HL-60/S4 (cell line): ENCODE data around the gene COMT.
"Not testable (repeated sequence)": the region's sequence is repeated elsewhere in the genome, so short reads cannot be mapped to it uniquely, and the experiment has no call there.

Source experiments
- in situ Hi-C: fragments of 300-500 bp; cut with MboI; formaldehyde crosslinking; loops from 2 replicates; pipeline ENCODE4 v1.14.3; 2022; ENCODE audit warnings: low sequenced_read_pairs

COMT gene

DNA sequence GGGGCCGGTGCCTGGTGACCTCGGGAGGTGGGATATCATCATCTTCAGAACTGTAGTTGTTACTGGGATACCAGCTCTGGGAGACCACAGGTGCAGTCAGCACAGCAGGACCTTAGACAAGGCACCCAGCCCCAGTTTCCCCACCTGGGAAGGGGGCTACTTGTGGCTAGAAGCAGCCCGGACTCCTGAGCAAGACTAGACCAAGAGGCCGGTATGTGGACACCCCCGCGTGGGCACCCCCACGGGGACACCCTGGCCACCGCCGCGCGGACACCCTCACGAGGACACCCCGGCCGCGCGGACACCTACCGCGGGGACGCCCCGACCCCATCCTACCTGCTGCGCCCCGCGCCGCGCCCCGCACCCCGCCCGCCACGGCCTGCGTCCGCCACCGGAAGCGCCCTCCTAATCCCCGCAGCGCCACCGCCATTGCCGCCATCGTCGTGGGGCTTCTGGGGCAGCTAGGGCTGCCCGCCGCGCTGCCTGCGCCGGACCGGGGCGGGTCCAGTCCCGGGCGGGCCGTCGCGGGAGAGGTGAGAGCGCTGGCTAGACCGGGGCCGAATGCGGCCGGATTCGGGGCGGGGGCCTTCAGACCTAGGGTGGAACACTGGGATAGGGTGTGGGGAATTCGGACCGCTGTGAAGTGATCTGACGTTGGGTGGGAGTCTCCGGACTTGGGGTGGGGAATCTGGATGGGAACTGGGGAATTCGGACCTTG is at the start of gene COMT, which contains the start of gene TXNRD2:
COMT (plus strand) TSS at position 408 of the 718 bp plus-strand sequence. CDS start 20,755 bp downstream, outside the sequence.
TXNRD2 (minus strand) TSS at position 454 of the 718 bp plus-strand sequence; CDS start at position 439, 15 bp downstream.
- in situ Hi-C loops: no loop called here

DNA sequence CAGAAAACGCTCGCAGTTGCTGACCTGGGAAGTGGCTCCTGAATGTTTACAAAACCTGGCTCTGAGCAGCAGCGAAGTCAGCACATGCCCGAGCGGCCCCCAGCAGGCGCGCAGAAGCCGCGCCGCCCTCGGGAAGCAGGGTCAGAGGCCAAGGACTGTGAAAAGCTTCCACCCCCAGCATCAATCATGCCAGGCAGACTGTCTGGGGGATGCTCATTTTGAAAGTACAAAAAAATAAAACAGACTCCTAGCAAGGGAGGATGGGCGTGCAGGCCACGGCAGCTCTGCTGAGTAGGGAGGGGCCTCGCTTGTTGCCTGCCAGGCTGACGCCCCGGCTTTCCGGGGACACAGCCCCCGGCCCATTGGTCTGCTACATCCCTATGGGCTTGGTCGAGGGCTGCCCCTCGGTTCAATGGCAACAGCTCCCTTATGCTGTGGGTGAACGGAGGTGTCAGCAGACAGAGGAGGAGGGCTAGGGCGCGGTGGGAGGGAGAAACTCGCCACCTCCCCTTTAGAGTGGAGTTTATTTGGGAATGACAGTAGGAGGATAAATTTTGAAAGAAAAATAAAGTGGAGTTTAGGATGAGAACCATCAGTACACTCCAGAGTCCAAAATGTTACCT is 49.2 kb upstream of the COMT start:
- in situ Hi-C loops: no loop called here

GRCh38 chr22:19892925-19893324 is 48.6 kb upstream of the COMT start:
- in situ Hi-C loops: no loop called here

DNA sequence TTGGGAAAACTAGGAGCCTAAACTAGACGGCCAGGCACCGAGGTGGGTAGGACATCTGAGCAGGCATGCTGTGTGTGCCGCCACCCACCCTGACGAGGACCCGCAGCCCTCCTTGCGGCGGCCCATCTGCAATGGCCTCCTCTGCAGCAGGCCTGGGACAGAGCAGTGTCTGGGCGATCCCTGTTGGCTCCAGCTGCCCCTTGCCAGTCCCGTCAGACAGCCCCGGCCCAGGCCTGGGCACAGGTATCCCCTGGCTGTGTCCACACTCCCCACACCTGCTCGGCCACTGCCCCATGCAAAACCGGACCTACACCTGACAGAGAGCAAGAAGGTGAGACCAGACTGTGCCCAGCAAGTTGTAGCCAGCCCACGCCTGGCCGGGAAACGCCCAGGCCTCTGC is 48.2 kb upstream of the COMT start:
- in situ Hi-C loops: no loop called here

DNA sequence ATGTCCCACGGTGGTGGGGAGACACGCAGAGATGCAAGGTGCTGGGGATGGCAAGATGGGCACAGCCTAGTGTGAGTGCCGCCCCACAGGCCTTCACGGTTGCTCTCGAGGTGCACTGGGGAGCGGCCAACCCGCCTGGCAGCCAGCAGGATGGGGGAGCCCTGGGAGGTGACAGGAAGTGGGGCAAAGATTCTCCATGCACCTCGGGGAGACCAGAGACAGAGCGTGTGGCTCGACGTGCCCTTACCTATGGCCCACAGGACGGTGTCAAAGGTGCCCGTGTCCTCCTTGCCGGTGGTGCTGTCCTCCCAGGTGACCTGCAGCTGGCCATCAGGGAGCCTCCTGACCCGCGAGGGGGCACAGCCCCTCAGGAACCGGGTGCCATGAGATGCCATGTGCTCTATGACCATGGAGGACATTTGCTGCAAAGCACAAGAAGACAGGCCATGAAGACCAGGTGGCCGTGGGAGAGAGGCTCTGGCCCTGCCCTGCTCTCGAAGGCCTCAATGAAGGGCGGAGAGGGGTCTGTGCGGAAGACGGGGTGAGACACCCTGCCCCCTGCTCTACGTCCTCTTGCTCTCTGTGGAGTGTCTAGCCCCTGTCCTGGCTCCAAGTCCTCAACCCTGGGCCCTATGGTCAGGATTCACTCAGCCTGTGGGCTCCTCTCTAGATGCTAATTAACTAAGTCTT is 46.3 kb upstream of the COMT start:
- in situ Hi-C loops: no loop called here

GRCh38 chr22:19896665-19897355 is 44.8 kb upstream of the COMT start:
- in situ Hi-C loops: no loop called here

DNA sequence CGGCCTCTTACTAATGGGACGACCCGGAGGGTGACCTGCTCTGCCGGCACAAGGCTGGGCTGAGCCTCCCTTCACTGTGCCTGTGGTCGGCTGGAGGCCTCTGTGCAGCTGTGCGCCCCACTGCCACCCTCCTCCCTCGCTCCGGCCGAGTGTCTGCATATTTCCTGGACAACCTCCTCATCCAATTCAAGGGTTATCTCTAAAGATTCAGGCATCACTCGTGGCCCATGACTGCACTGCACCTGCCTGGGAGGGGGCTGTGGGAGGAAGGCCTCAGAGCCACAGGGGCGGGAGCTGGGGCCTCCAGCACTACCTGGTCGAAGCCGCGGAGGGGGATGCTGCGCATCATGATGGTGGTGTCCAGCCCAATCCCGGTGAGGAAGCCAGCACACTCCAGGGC is 43.8 kb upstream of the COMT start:
- in situ Hi-C loops: no loop called here

GRCh38 chr22:19898145-19898544 is 43.4 kb upstream of the COMT start:
- in situ Hi-C loops: no loop called here

DNA sequence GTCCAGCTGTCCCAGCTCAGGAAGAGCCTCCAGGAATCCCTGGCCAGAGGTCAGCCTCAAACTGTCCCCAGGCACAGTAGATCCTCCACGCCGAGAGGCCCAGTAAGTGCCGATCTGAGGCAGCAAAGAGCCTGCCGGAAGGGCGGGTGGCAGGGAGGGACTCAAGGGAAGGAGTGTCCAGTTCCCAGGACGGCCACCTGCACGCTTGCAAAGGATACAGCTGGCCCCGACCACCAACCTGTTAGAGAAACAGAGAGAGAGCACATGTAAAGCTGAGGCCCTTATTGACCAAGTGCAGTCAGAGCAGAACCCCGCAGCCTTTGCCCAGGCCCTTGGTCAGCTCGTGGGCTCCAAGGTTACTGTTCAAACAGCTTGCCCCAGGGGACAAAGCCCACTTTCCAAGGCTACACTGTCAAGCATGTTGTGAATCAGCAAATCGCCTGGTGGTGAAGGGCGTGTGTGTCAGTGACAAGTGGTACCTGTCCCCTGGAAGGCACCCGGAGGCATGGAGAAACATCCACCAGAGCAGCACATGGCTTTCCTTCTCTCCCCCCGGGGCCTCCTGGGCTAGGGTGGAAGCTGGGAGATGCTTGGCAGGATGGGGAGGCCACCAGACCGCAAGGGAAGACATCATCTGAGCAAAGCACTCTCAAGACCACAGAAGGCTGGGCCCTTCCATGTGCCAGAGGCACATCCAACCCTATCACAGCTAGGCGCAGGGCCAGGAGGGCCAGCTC is 42.6 kb upstream of the COMT start:
- in situ Hi-C loops: no loop called here

GRCh38 chr22:19900707-19901436 is 40.7 kb upstream of the COMT start:
- in situ Hi-C loops: no loop called here

GRCh38 chr22:19901577-19902244 is 39.9 kb upstream of the COMT start:
- in situ Hi-C loops: no loop called here

GRCh38 chr22:19902245-19902715 is 39.3 kb upstream of the COMT start:
- in situ Hi-C loops: no loop called here

GRCh38 chr22:19903031-19903430 is 38.5 kb upstream of the COMT start:
- in situ Hi-C loops: no loop called here

- in situ Hi-C loops: no loop called here
Observed at GRCh38 chr22:19903513-19903912, 38.1 kb upstream of the COMT start.

DNA sequence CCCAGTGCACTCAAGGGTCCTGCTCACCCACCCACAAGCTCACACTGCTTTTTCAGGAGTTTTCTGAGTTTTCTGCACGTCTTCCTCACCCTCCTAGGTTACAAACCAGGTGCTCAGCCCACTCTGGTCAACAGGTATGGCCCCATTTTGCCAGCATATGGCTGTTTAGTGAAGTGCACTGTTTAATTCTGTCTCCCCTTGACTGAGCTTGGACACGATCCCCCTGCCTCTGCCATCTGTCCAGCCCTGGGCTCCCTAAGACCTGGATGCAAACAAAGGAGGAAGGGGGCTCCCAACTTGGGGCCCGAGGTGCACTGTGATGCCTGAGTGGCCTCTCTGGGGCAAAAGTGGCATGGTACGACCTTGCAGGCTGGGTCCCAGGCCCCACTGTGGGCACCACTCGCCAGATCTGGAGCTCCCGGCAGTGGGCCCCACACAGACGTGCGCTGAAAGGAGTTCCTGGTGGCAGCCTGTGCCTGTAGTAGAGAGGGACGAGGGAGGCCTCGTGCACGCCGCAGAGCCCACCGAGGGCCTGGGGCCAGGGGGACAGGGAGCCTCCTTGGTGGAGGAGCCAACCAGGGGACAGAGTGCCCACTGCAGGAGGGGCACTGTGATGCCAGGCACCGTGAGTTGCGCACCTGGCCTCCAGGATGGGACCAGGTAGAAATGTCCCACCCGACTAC is 37.3 kb upstream of the COMT start:
- in situ Hi-C loops: no loop called here

- in situ Hi-C loops: no loop called here
Observed at GRCh38 chr22:19904935-19905334, 36.6 kb upstream of the COMT start.

DNA sequence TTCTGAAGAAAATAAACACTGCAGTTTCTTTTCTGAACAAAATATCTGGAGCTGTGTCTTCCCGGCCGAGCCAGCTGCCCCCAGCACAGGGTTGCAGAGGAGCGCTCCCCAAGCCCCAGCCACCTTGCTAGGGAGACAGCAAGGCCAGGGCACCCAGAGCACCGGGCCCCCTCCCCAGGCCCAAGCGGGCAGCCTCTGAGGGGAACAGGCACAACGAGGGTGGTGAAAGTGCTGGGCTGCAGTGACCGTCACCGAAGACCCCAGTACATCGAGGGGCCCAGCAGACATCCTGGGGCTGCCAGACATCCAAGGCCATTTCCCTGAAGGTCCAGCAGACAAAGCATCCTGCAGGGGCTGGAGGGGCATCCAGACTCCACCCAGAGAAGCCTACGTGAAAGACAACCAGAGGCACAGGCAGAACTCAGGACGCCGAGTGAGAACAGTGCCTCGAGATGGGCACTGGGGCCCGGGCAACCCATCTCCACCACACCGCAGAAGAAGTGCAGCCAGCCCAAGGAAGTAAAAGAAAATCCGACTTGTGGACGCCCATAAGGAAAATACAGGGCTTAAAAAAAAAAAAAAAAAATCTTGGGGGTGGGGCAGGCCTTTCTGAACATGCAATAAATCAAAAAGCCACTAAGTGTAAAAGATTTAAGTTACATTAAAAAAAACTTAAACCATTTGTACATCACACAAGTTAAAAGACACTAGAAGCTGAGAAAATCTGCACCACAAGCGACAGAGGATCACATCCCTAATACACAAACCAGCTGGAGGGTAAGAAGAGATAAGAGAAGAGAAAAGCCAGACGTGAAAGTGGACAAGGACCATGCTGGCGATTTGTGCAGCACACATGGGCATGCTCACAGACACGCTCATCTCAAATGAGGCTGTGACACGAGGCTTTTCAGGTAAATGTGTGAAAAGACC is 36.0 kb upstream of the COMT start:
- in situ Hi-C loops: no loop called here

GRCh38 chr22:19906864-19907263 is 34.7 kb upstream of the COMT start:
- in situ Hi-C loops: not testable (repeated sequence)
